PC-3 (cell line): ENCODE measurements around the gene PHETA1. TPM values are rescaled to one million over a fixed set of nuclear protein-coding genes. Genes with fewer than 3 reads are reported as not detected.
A peak's percentile ranks its signal among the peaks of the same experiment; 100 is the strongest.

Experiments
- ATAC-seq: fragments of 200-7000 bp; cut with Tn5 transposase; 2 replicates; pipeline ENCODE4 v1.9.1; 2020; ENCODE audit warnings: mild to moderate bottlenecking, moderate library complexity
- BruUV-seq: library from RNA; stranded (reverse); fragments of 400-500 nt; replicated peaks from 2 replicates; lab custom pipeline; 2021; lab: Mats Ljungman, UMichigan
- CTCF ChIA-PET: fragments of 300-600 bp; sonication (Branson Sonifier 250); formaldehyde crosslinking; loops from one replicate; lab custom pipeline; 2022; ENCODE audit warnings: antibody characterized with exemption; lab: Charles Lee
- POLR2A ChIA-PET: fragments of 300-600 bp; sonication (Branson Sonifier 250); formaldehyde crosslinking; loops from one replicate; lab custom pipeline; 2022; ENCODE audit warnings: antibody characterized with exemption; ENCODE audit not compliant: unreplicated experiment; lab: Charles Lee
- DNase-seq: peaks from one replicate; pipeline ENCODE4 v3.0.0-alpha.2; 2015
- H2AFZ ChIP-seq: fragments of 300-600 bp; sonication (generic); 2 replicates; pipeline ENCODE4 v1.6.0; 2016; ENCODE audit warnings: antibody characterized with exemption, low read length
- H3F3A ChIP-seq: fragments of 300-600 bp; sonication (generic); one replicate; pipeline ENCODE4 v1.6.0; 2017; ENCODE audit warnings: antibody characterized with exemption, low read length, control low read depth, mild to moderate bottlenecking; ENCODE audit not compliant: unreplicated experiment
- H3K27ac ChIP-seq: fragments of 300-600 bp; sonication (generic); 2 replicates; pipeline ENCODE4 v1.5.1; 2016; ENCODE audit warnings: mild to moderate bottlenecking, low read length
- H3K27me3 ChIP-seq: fragments of 300-600 bp; sonication (generic); 2 replicates; pipeline ENCODE4 v1.6.1; 2016; ENCODE audit warnings: low read length, mixed read lengths
- H3K36me3 ChIP-seq: fragments of 300-600 bp; sonication (generic); 2 replicates; pipeline ENCODE4 v1.6.1; 2016; ENCODE audit warnings: low read depth, mixed run types, low read length, mixed read lengths
- H3K4me1 ChIP-seq: fragments of 300-600 bp; sonication (generic); 2 replicates; pipeline ENCODE4 v1.5.1; 2016; ENCODE audit warnings: low read length; ENCODE audit not compliant: insufficient read depth
- H3K4me2 ChIP-seq: fragments of 300-600 bp; sonication (generic); 2 replicates; pipeline ENCODE4 v1.6.0; 2016; ENCODE audit warnings: low read length
- H3K4me3 ChIP-seq: fragments of 300-600 bp; sonication (generic); 2 replicates; pipeline ENCODE4 v1.5.1; 2016; ENCODE audit warnings: mild to moderate bottlenecking, low read length, mixed read lengths
- H3K79me2 ChIP-seq: fragments of 300-600 bp; sonication (generic); 2 replicates; pipeline ENCODE4 v1.6.1; 2017; ENCODE audit warnings: low read length, mixed read lengths
- H3K9ac ChIP-seq: fragments of 300-600 bp; sonication (generic); 2 replicates; pipeline ENCODE4 v1.6.0; 2016; ENCODE audit warnings: mild to moderate bottlenecking, low read length
- H3K9me2 ChIP-seq: fragments of 300-600 bp; sonication (generic); replicated peaks from 2 replicates; pipeline ENCODE4 v1.6.1; 2016; ENCODE audit warnings: mixed run types, low read length, mixed read lengths
- H3K9me3 ChIP-seq: fragments of 300-600 bp; sonication (generic); 2 replicates; pipeline ENCODE4 v1.6.1; 2016; ENCODE audit warnings: low read length, mixed read lengths
- H4K20me1 ChIP-seq: fragments of 300-600 bp; sonication (generic); 2 replicates; pipeline ENCODE4 v1.6.1; 2016; ENCODE audit warnings: low read length, mixed read lengths
- EZH2 ChIP-seq: fragments of 300-600 bp; sonication (generic); IDR thresholded peaks from one replicate; pipeline ENCODE4 v1.6.1; 2017; ENCODE audit warnings: antibody characterized with exemption, mild to moderate bottlenecking, low read length; ENCODE audit not compliant: unreplicated experiment
- EZH2phosphoT487 ChIP-seq: fragments of 300-600 bp; sonication (generic); IDR thresholded peaks from 2 replicates; pipeline ENCODE4 v1.6.1; 2018; ENCODE audit warnings: mild to moderate bottlenecking, antibody characterized with exemption, low read length, borderline replicate concordance
- intact Hi-C: fragments of 100-400 bp; cut with micrococcal nuclease; formaldehyde crosslinking; loops from 2 replicates; pipeline ENCODE4 v1.9.0; 2023
- total RNA-seq: library from RNA; depleted of rRNA; stranded (reverse); fragments of >200 nt; gene quantifications from 2 replicates; pipeline ENCODE4 v1.2.3, GENCODE V29; 2014
- TF ChIP-seq, protein P1 (sequence below): fragments of 300-600 bp; sonication (generic); conservative IDR thresholded peaks from 2 replicates; pipeline ENCODE4 v1.5.1; 2017; ENCODE audit warnings: antibody characterized with exemption, low read depth, mild to moderate bottlenecking, low read length

PHETA1 gene
- total RNA-seq, 1 experiment from 2014 or later, result 18.6 TPM

DNA sequence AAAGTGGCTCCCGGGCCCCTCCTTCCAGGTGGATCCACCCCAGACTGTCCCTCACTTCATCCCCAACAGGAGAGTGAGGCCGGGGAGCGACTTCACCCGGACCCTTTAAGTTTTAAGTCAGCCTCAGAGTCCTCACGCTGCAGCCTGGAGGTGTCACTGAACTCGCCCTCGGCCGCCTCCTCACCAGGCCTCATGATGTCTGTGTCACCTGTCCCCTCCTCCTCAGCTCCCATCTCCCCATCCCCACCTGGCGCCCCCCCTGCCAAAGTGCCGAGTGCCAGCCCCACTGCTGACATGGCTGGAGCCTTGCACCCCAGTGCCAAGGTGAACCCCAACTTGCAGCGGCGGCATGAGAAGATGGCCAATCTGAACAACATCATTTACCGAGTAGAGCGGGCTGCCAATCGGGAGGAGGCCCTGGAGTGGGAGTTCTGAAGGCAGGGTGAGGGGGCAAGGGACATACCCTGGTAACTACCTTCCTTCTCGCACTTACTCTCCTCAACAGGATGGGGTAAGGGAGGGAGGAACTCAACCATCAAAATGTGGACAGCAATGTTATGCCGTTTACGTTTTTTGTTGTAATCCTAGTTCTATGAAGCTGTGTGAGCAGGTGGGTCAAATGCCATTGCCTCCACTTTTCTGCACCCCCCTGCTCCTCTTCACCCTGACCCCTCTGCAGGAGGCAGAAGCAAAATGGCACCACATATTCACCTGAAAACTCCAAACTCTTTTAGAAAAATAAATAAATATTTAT lies 20.8 kb downstream of the PHETA1 start:
- Histone ChIP-seq H3F3A (no peaks in the 10 kb centered on the region), H3K27me3 (no peaks in the 10 kb centered on the region), H2AFZ (no peak overlapping the region), H3K4me2 (no peak overlapping the region), H3K9ac (no peak overlapping the region), H3K79me2 (no peaks in the 10 kb centered on the region), H3K9me2 (no peaks in the 10 kb centered on the region), H3K27ac (no peak overlapping the region), H3K9me3 (no peaks in the 10 kb centered on the region), H3K4me1 (no peaks in the 10 kb centered on the region), H3K36me3 (no peaks in the 10 kb centered on the region), H4K20me1 (no peaks in the 10 kb centered on the region), H3K4me3 (no peak overlapping the region)
- ChIA-PET CTCF (no interaction called here), POLR2A (no interaction called here)
- BruUV-seq, result no TSS peak
- TF ChIP-seq EZH2phosphoT487, result no peak
- TF ChIP-seq, protein P1, sequence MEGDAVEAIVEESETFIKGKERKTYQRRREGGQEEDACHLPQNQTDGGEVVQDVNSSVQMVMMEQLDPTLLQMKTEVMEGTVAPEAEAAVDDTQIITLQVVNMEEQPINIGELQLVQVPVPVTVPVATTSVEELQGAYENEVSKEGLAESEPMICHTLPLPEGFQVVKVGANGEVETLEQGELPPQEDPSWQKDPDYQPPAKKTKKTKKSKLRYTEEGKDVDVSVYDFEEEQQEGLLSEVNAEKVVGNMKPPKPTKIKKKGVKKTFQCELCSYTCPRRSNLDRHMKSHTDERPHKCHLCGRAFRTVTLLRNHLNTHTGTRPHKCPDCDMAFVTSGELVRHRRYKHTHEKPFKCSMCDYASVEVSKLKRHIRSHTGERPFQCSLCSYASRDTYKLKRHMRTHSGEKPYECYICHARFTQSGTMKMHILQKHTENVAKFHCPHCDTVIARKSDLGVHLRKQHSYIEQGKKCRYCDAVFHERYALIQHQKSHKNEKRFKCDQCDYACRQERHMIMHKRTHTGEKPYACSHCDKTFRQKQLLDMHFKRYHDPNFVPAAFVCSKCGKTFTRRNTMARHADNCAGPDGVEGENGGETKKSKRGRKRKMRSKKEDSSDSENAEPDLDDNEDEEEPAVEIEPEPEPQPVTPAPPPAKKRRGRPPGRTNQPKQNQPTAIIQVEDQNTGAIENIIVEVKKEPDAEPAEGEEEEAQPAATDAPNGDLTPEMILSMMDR, result no peak
- no peak for DNase-seq
- intact Hi-C loops, result no loop called here
- ATAC-seq, result no peak

DNA sequence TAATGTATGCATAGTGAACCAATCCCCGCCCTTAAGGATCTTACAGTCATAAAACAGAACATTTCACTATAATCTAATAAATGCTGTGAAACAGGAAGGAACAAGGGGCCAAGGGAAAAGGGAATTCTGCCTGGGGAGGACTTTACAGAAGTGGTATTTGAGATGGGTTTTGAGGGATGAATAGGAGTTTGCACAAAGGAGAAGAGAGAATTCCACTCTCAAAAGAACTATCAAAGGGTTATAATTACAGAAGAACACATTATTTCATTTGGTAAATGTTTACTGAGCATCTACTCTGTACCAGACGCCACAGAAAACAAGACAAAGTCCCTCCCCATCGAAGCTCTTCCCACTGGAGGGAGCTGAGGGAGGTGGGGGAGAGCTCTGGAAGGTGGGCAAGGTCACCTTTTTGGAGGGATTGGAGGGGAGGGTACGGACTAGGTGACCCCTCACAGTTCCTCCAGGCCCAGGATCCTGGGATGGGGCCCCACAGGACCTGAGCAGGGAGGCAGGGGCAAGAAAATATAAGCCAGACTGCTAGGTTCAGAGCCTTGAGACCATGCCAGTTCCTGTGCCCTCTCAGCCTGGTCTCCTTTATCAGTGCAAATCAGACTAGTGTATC lies 24.5 kb downstream of the PHETA1 start:
- H3K79me2 ChIP-seq, result no peaks in the 10 kb centered on the region
- H3K9ac ChIP-seq, result no peak overlapping the region
- TF ChIP-seq EZH2 (no peak), EZH2phosphoT487 (no peak)
- TF ChIP-seq, protein P1, result no peak
- H3F3A ChIP-seq, result no peaks in the 10 kb centered on the region
- ChIA-PET CTCF (no interaction called here), POLR2A (no interaction called here)
- no peaks in the 10 kb centered on the region for H4K20me1 ChIP-seq
- no peaks in the 10 kb centered on the region for H3K27me3 ChIP-seq
- ATAC-seq (0 out of 2 replicates have a peak, but pooled peaks have one; percentile 38), DNase-seq (no peak)
- H3K9me3 ChIP-seq, result no peaks in the 10 kb centered on the region
- H3K4me3 ChIP-seq, result no peak overlapping the region
- intact Hi-C loops, result no loop called here
- H3K4me2 ChIP-seq, result no peak overlapping the region
- no peaks in the 10 kb centered on the region for H3K4me1 ChIP-seq
- H3K9me2 ChIP-seq, result no peaks in the 10 kb centered on the region
- H3K36me3 ChIP-seq, result no peaks in the 10 kb centered on the region
- H2AFZ ChIP-seq, result no peak overlapping the region
- BruUV-seq, result no TSS peak
- H3K27ac ChIP-seq, result no peak overlapping the region

DNA sequence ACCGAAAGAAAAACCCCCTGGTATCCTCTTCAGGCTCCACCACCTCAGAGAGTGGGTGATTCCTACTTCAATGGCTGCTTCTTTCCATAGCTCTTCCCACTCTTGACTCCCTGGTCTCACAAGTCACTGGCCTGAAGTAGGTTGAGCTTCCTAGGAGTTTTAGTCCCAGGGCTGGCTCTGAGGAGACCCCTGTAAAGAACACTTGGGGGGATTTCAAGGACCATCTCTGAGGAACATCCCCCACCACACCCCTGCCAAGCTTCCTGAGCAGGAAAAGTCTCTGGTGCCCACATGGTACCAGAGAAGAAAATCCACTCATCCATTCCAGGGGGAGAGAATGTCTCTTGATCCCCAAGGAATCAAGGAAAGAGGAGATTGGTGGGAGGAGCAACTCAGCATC lies 25.7 kb downstream of the PHETA1 start:
- H3F3A ChIP-seq, result no peaks in the 10 kb centered on the region
- intact Hi-C loops, result no loop called here
- no peak overlapping the region for H3K4me2 ChIP-seq
- H3K79me2 ChIP-seq, result no peaks in the 10 kb centered on the region
- DNase-seq, result no peak
- H3K4me3 ChIP-seq, result no peak overlapping the region
- no peak overlapping the region for H2AFZ ChIP-seq
- H3K4me1 ChIP-seq, result no peaks in the 10 kb centered on the region
- no peak overlapping the region for H3K9ac ChIP-seq
- ChIA-PET CTCF (no interaction called here), POLR2A (no interaction called here)
- no peaks in the 10 kb centered on the region for H3K9me2 ChIP-seq
- ATAC-seq, result no peak
- no peaks in the 10 kb centered on the region for H3K27me3 ChIP-seq
- no peaks in the 10 kb centered on the region for H3K9me3 ChIP-seq
- H3K27ac ChIP-seq, result no peak overlapping the region
- H4K20me1 ChIP-seq, result no peaks in the 10 kb centered on the region
- H3K36me3 ChIP-seq, result no peaks in the 10 kb centered on the region
- TF ChIP-seq EZH2 (no peak), EZH2phosphoT487 (no peak)
- TF ChIP-seq, protein P1, result no peak
- BruUV-seq, result no TSS peak
